Activated CD8-positive, alpha-beta T cell treated with anti-CD3 and anti-CD28 coated beads for 36 hours (primary cell): ENCODE measurements around the gene DDX3X. TPM values are rescaled to one million over a fixed set of nuclear protein-coding genes. Genes with fewer than 3 reads are reported as not detected.
"Not testable (repeated sequence)": the region's sequence is repeated elsewhere in the genome, so short reads cannot be mapped to it uniquely, and the experiment has no call there.

Experiments
- ATAC-seq: fragments of 200-7000 bp; cut with Tn5 transposase; one replicate; pipeline ENCODE4 v1.10.0; 2021; ENCODE audit warnings: mild to moderate bottlenecking, moderate library complexity
- CTCF ChIA-PET: fragments of 350-600 bp; sonication (Branson Sonifier 250); formaldehyde crosslinking; loops from one replicate; lab custom pipeline; 2021; ENCODE audit warnings: antibody characterized with exemption; lab: Charles Lee
- POLR2A ChIA-PET: fragments of 350-600 bp; sonication (Branson Sonifier 250); formaldehyde crosslinking; loops from one replicate; lab custom pipeline; 2021; ENCODE audit warnings: antibody characterized with exemption; lab: Charles Lee
- DNase-seq: peaks from one replicate; pipeline ENCODE4 v3.0.0-alpha.2; 2020
- H3K27ac Mint-ChIP-seq: one replicate; pipeline ENCODE4 v1.8.0; 2021; ENCODE audit warnings: mild to moderate bottlenecking, mixed read lengths
- H3K27me3 Mint-ChIP-seq: one replicate; pipeline ENCODE4 v1.8.0; 2021; ENCODE audit warnings: mixed read lengths
- H3K36me3 Mint-ChIP-seq: one replicate; pipeline ENCODE4 v1.8.0; 2021; ENCODE audit warnings: low read depth, mixed read lengths
- H3K4me1 Mint-ChIP-seq: one replicate; pipeline ENCODE4 v1.8.0; 2021; ENCODE audit warnings: low read depth, mixed read lengths
- H3K4me3 Mint-ChIP-seq: one replicate; pipeline ENCODE4 v1.8.0; 2021; ENCODE audit warnings: mild to moderate bottlenecking, moderate library complexity, mixed read lengths
- H3K9me3 Mint-ChIP-seq: one replicate; pipeline ENCODE4 v1.8.0; 2021; ENCODE audit warnings: mixed read lengths
- intact Hi-C: fragments of 100-400 bp; cut with micrococcal nuclease; formaldehyde crosslinking; loops from one replicate; pipeline ENCODE4 v1.10.0; 2022
- total RNA-seq, 2 experiments: library from RNA; stranded (reverse); gene quantifications; one replicate each; pipeline ENCODE4 v1.2.3, GENCODE V29; 2021
- TF ChIP-seq, protein P1 (sequence below): fragments of 200-600 bp; IDR thresholded peaks from one replicate; pipeline ENCODE4 v1.8.0; 2022; ENCODE audit warnings: antibody characterized with exemption, mild to moderate bottlenecking

Gene DDX3X
- total RNA-seq, 2 experiments from 2014 or later = 172 to 181 TPM

DNA sequence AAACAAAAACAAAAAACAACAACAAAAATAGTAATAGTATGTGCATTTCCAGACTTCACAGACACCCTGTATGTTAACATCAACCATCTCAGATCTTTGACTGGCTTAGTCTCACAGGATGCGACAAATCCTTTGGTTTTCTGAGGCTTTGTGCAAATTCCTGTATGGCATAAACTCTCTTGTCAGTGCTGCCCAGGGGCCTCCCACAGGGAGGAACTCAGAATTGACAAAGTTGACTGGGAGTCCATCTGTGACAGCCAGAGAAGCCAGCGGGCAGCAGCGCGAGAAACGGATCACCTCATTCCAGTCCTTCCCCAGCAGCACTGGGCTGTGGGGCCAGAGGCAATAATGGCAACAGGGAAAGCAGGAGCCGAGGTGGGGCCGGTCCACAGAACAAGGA is 19.1 kb upstream of the DDX3X start:
- no peaks in the 10 kb centered on the region for H3K27me3 Mint-ChIP-seq
- H3K36me3 Mint-ChIP-seq = no peaks in the 10 kb centered on the region

DNA sequence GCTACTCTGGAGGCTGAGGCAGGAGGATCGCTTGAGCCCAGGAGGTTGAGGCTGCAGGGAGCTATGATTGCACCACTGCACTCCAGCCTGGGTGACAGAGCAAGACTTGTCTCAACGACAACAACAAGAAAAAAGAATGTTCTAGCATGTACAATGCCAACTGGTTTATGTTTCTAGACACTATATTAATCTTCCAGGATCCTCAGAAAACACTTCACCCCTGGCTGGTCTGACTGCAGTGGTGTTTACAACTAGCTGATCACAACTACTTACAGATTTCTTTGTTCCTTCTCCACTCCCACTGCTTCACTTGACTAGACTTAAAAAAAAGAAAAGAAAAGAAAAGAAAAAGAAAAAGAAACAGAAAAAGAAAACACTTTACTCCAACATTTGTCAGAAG is 17.7 kb upstream of the DDX3X start:
- H3K4me1 Mint-ChIP-seq, ATAC-seq, H3K4me3 Mint-ChIP-seq, DNase-seq, H3K36me3 Mint-ChIP-seq, POLR2A ChIA-PET, H3K27me3 Mint-ChIP-seq, intact Hi-C loops, CTCF ChIA-PET, H3K27ac Mint-ChIP-seq, H3K9me3 Mint-ChIP-seq: not testable (repeated sequence)

More for the DNA sequence above, 19.1 kb upstream of the DDX3X start:
- Mint-ChIP-seq H3K27ac (no peak overlapping the region), H3K4me1 (no peaks in the 10 kb centered on the region), H3K4me3 (no peak overlapping the region), H3K9me3 (no peaks in the 10 kb centered on the region)
- POLR2A ChIA-PET = no interaction called here
- no peak for DNase-seq
- intact Hi-C loops = no loop called here
- CTCF ChIA-PET = no interaction called here
- no peak for ATAC-seq
- TF ChIP-seq, protein P1, sequence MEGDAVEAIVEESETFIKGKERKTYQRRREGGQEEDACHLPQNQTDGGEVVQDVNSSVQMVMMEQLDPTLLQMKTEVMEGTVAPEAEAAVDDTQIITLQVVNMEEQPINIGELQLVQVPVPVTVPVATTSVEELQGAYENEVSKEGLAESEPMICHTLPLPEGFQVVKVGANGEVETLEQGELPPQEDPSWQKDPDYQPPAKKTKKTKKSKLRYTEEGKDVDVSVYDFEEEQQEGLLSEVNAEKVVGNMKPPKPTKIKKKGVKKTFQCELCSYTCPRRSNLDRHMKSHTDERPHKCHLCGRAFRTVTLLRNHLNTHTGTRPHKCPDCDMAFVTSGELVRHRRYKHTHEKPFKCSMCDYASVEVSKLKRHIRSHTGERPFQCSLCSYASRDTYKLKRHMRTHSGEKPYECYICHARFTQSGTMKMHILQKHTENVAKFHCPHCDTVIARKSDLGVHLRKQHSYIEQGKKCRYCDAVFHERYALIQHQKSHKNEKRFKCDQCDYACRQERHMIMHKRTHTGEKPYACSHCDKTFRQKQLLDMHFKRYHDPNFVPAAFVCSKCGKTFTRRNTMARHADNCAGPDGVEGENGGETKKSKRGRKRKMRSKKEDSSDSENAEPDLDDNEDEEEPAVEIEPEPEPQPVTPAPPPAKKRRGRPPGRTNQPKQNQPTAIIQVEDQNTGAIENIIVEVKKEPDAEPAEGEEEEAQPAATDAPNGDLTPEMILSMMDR = no peak

DNA sequence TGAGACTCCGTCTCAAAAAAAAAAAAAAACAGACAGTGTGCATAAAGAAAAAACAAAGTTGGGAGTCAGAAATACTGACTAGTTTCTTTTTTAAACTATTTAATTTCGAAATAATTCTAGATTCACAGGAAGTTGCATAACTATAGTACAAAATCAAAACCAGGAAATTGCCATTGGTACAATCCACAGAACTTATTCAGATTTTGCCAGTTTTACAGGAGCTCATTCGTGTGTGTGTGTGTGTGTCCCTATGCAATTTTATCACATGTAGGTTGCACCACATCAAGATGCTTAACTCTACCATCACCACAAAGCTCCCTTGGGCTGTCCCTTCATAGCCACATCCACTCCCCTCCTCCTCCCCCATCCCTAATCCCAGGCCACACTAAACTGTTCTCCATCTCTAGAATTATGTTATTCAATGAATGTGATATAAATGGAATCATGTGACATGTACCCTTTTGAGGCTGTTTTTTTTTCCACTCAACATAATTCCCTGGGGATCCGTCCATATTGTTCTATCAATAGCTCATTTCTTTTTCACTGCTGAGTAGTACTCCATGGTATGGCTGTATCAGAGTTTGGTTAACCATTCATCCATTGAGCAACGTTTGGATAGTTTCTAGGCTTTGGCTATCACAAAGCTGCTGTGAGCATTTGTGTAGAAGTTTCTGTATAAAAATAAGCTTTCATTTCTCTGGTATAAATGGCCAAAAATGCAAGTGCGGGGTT is 16.3 kb upstream of the DDX3X start:
- H3K4me3 Mint-ChIP-seq = no peak overlapping the region
- POLR2A ChIA-PET = no interaction called here
- TF ChIP-seq, protein P1 = no peak
- intact Hi-C loops = no loop called here
- H3K9me3 Mint-ChIP-seq = no peaks in the 10 kb centered on the region
- ATAC-seq = no peak
- CTCF ChIA-PET = no interaction called here
- no peak for DNase-seq
- H3K27ac Mint-ChIP-seq = no peak overlapping the region
- H3K4me1 Mint-ChIP-seq = no peaks in the 10 kb centered on the region
- H3K36me3 Mint-ChIP-seq = no peaks in the 10 kb centered on the region
- no peaks in the 10 kb centered on the region for H3K27me3 Mint-ChIP-seq

DNA sequence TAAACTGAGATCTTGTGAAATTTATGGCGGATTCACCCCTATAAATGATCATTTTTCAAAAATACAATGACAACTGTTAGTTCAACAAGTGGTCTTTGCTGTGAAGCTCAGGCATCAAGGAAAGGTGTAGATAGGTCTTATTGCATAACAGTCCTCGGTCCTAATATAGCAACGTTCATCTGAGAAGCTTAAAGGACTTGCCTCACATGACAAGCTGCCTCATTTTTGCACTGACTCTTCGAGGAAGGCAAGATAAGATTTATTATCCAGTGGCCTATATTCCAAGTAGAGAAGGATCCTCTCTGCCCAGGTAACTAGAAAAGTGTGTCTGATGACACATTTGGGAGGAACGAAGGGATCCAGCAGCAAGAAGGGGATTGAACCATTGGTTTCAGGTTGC is 13.6 kb upstream of the DDX3X start:
- TF ChIP-seq, protein P1 = no peak
- DNase-seq (no peak), ATAC-seq (no peak)
- H3K9me3 Mint-ChIP-seq = no peaks in the 10 kb centered on the region
- no peak overlapping the region for H3K4me3 Mint-ChIP-seq
- H3K27me3 Mint-ChIP-seq = no peaks in the 10 kb centered on the region
- H3K27ac Mint-ChIP-seq = no peak overlapping the region
- POLR2A ChIA-PET = no interaction called here
- H3K4me1 Mint-ChIP-seq = peaks cover 5% of the 10 kb centered on the region
- H3K36me3 Mint-ChIP-seq = no peaks in the 10 kb centered on the region
- CTCF ChIA-PET = no interaction called here
- intact Hi-C loops = no loop called here

DNA sequence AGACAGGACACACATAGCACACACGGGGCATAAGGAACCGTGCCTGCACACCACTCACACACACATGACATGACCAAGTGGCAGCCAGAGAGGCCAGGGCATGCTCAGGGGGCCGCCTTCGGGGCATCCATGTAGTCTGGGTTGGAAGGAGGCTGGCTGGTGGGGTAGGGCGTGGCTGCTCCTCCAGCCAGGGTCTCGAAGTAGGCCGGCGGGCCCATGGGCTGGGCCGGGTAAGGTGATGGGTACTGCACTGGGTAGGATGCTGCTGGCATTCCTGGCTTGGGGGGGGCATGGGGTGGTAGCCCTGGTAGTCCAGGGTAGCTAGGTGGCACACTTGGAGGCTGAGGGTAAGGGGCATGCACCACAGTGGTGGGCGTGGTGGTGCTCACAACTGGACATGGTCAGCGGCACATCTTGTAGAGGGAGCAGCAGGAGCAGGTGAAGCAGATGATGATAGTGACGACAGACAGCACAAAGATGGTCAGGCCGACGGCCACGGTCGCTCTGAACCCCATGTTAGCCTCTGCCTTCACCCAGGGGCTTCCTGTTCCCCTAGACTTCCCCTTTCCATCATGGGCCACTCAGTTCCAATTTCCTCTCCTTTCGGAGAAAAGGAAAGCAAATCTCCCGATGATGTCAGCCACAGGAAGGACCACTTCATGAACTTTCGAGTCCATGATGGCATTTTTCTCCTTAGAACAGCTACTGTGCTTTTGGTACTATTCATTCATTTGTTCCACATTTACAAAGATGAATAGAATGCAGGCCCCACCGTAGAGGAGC is 10.9 kb upstream of the DDX3X start:
- TF ChIP-seq, protein P1 = no peak
- ATAC-seq = no peak
- DNase-seq = no peak
- ChIA-PET POLR2A (no interaction called here), CTCF (no interaction called here)
- Mint-ChIP-seq H3K27ac (no peak overlapping the region), H3K27me3 (no peaks in the 10 kb centered on the region), H3K36me3 (no peaks in the 10 kb centered on the region), H3K9me3 (no peaks in the 10 kb centered on the region), H3K4me3 (no peak overlapping the region), H3K4me1 (peaks cover 5% of the 10 kb centered on the region)
- intact Hi-C loops = no loop called here
